OCI-LY7 (cell line): ENCODE measurements around the gene ST6GALNAC1. TPM values are rescaled to one million over a fixed set of nuclear protein-coding genes. Genes with fewer than 3 reads are reported as not detected.

Experiments
- BruUV-seq: library from RNA; stranded (reverse); fragments of 400-500 nt; replicated peaks from 2 replicates; lab custom pipeline; 2021; lab: Mats Ljungman, UMichigan
- CTCF ChIA-PET: fragments of 300-600 bp; sonication (Branson Sonifier 250); formaldehyde crosslinking; loops from one replicate; lab custom pipeline; 2022; ENCODE audit warnings: antibody characterized with exemption; ENCODE audit not compliant: unreplicated experiment; lab: Charles Lee
- POLR2A ChIA-PET: fragments of 300-600 bp; sonication (Branson Sonifier 250); formaldehyde crosslinking; loops from one replicate; lab custom pipeline; 2022; ENCODE audit warnings: antibody characterized with exemption; lab: Charles Lee
- DNase-seq: peaks from one replicate; pipeline ENCODE4 v3.0.0-alpha.2; 2015; ENCODE audit warnings: low spot score
- H2AFZ ChIP-seq: fragments of 200-600 bp; sonication (generic), shearing (Covaris generic); 2 replicates; pipeline ENCODE4 v1.6.1; 2014; ENCODE audit warnings: mild to moderate bottlenecking, antibody characterized with exemption, low read length, moderate library complexity
- H3K27ac ChIP-seq: fragments of 200-600 bp; sonication (generic); 2 replicates; pipeline ENCODE4 v1.5.1; 2014; ENCODE audit warnings: mixed run types, low read depth, mild to moderate bottlenecking, moderate library complexity, low read length, inconsistent platforms; ENCODE audit not compliant: poor library complexity, severe bottlenecking
- H3K36me3 ChIP-seq: fragments of 200-600 bp; sonication (generic); 2 replicates; pipeline ENCODE4 v1.6.1; 2014; ENCODE audit warnings: mild to moderate bottlenecking, antibody characterized with exemption, low read length, moderate library complexity, mixed read lengths; ENCODE audit not compliant: insufficient read depth
- H3K4me1 ChIP-seq: fragments of 200-600 bp; sonication (generic); 2 replicates; pipeline ENCODE4 v1.5.1; 2014; ENCODE audit warnings: mild to moderate bottlenecking, low read length; ENCODE audit not compliant: insufficient read depth, poor library complexity, severe bottlenecking
- H3K4me2 ChIP-seq: fragments of 200-600 bp; sonication (generic); 2 replicates; pipeline ENCODE4 v1.6.1; 2014; ENCODE audit warnings: mild to moderate bottlenecking, low read length
- H3K4me3 ChIP-seq: fragments of 200-600 bp; sonication (generic); 2 replicates; pipeline ENCODE4 v1.5.1; 2014; ENCODE audit warnings: mild to moderate bottlenecking, low read depth, low read length; ENCODE audit not compliant: poor library complexity, severe bottlenecking
- H3K79me2 ChIP-seq: fragments of 200-600 bp; sonication (generic); 2 replicates; pipeline ENCODE4 v1.6.1; 2016; ENCODE audit warnings: low read depth, mild to moderate bottlenecking, low read length, moderate library complexity, mixed read lengths; ENCODE audit not compliant: insufficient read depth
- H3K9me2 ChIP-seq: fragments of 200-600 bp; sonication (generic); 2 replicates; pipeline ENCODE4 v1.6.1; 2016; ENCODE audit warnings: mild to moderate bottlenecking, low read length, mixed read lengths; ENCODE audit not compliant: insufficient read depth
- H3K9me3 ChIP-seq: fragments of 200-600 bp; sonication (generic); 2 replicates; pipeline ENCODE4 v1.6.1; 2014; ENCODE audit warnings: mild to moderate bottlenecking, mixed run types, low read length, mixed read lengths
- H4K20me1 ChIP-seq: fragments of 200-600 bp; sonication (generic); 2 replicates; pipeline ENCODE4 v1.6.1; 2014; ENCODE audit warnings: mild to moderate bottlenecking, antibody characterized with exemption, low read length, moderate library complexity, mixed read lengths; ENCODE audit not compliant: insufficient read depth
- CTCF ChIP-seq: fragments of 200-600 bp; sonication (generic); conservative IDR thresholded peaks from 2 replicates; pipeline ENCODE4 v1.5.1; 2014; ENCODE audit warnings: mild to moderate bottlenecking, antibody characterized with exemption, low read length, moderate library complexity, mixed read lengths
- EZH2phosphoT487 ChIP-seq: fragments of 200-600 bp; sonication (generic); IDR thresholded peaks from 2 replicates; pipeline ENCODE4 v1.6.1; 2018; ENCODE audit warnings: low read depth, borderline replicate concordance, mild to moderate bottlenecking, mixed run types, antibody characterized with exemption, low read length, moderate library complexity, mixed read lengths
- intact Hi-C: fragments of 100-400 bp; cut with micrococcal nuclease; formaldehyde crosslinking; loops from one replicate; pipeline ENCODE4 v1.10.0; 2022; ENCODE audit not compliant: unreplicated experiment
- total RNA-seq, 2 experiments: library from RNA; depleted of rRNA in 1 of 2; stranded (reverse); fragments of >200 nt in 1 of 2; shearing (Covaris generic) in 1 of 2; gene quantifications; 2 replicates each; pipeline ENCODE4 v1.2.3, GENCODE V29; 2014 to 2022

ST6GALNAC1 gene
- total RNA-seq, 2 experiments from 2014 or later: not detected

GRCh38 chr17:76584427-76585032 lies 59.0 kb downstream of the ST6GALNAC1 start:
- intact Hi-C loops: no loop called here
- ChIA-PET POLR2A (interaction anchor here (0.7 kb wide), 1 partner anchor 183 kb away, joined by 3 read pairs; no protein-coding TSS in a partner anchor), CTCF (no interaction called here)
- H3K79me2 ChIP-seq: no peaks in the 10 kb centered on the region
- H2AFZ ChIP-seq: no peak overlapping the region
- BruUV-seq: no TSS peak
- no peak overlapping the region for H3K4me2 ChIP-seq
- no peak overlapping the region for H3K27ac ChIP-seq
- H3K4me3 ChIP-seq: no peak overlapping the region
- no peaks in the 10 kb centered on the region for H4K20me1 ChIP-seq
- no peaks in the 10 kb centered on the region for H3K36me3 ChIP-seq
- H3K9me2 ChIP-seq: no peaks in the 10 kb centered on the region
- no peak for TF ChIP-seq CTCF
- TF ChIP-seq EZH2phosphoT487: no peak
- DNase-seq: no peak
- H3K9me3 ChIP-seq: no peaks in the 10 kb centered on the region
- H3K4me1 ChIP-seq: no peaks in the 10 kb centered on the region

GRCh38 chr17:76582660-76583059 lies 60.9 kb downstream of the ST6GALNAC1 start:
- Histone ChIP-seq H3K27ac (no peak overlapping the region), H3K9me2 (no peaks in the 10 kb centered on the region), H3K36me3 (no peaks in the 10 kb centered on the region), H3K4me2 (no peak overlapping the region), H4K20me1 (no peaks in the 10 kb centered on the region), H2AFZ (no peak overlapping the region), H3K4me3 (no peak overlapping the region), H3K4me1 (no peaks in the 10 kb centered on the region), H3K79me2 (no peaks in the 10 kb centered on the region), H3K9me3 (no peaks in the 10 kb centered on the region)
- CTCF ChIA-PET: no interaction called here
- no TSS peak for BruUV-seq
- DNase-seq: no peak
- TF ChIP-seq EZH2phosphoT487: no peak
- TF ChIP-seq CTCF: no peak
- intact Hi-C loops: no loop called here
- POLR2A ChIA-PET: interaction anchor here (0.6 to 0.7 kb wide), 3 partner anchors 239 to 372 kb away, joined by 3 to 4 read pairs (median 3); no protein-coding TSS in a partner anchor

- BruUV-seq: no TSS peak
- POLR2A ChIA-PET: interaction anchor here (0.7 kb wide), 2 partner anchors 9 to 13 kb away, joined by 3 to 6 read pairs; no protein-coding TSS in a partner anchor
- Histone ChIP-seq H4K20me1 (no peaks in the 10 kb centered on the region), H3K4me1 (no peaks in the 10 kb centered on the region), H3K4me3 (no peak overlapping the region), H3K79me2 (no peaks in the 10 kb centered on the region), H2AFZ (no peak overlapping the region), H3K27ac (no peak overlapping the region), H3K4me2 (no peak overlapping the region), H3K9me3 (no peaks in the 10 kb centered on the region), H3K36me3 (no peaks in the 10 kb centered on the region), H3K9me2 (no peaks in the 10 kb centered on the region)
- DNase-seq: no peak
- TF ChIP-seq EZH2phosphoT487 (no peak), CTCF (no peak)
- CTCF ChIA-PET: no interaction called here
- intact Hi-C loops: no loop called here
Measured at GRCh38 chr17:76581515-76581914, 62.0 kb downstream of the ST6GALNAC1 start.
